ENCODE results near the gene LIMS1. TPM values are rescaled to one million over a fixed set of nuclear protein-coding genes. Genes with fewer than 3 reads are reported as not detected.
A peak's percentile ranks its signal among the peaks of the same experiment; 100 is the strongest.
"Not testable (repeated sequence)": the region's sequence is repeated elsewhere in the genome, so short reads cannot be mapped to it uniquely, and the experiment has no call there.

Gene LIMS1
- total RNA-seq, 4 donors from 2014 or later: 147 to 308 (median 224) TPM

GRCh38 chr2:108655270-108655669, 121.0 kb downstream of the LIMS1 start:
- Histone ChIP-seq H3K4me3 (peak overlapping the region in 1 of 4 donors; percentile 46), H3K4me1 (peaks cover 9 to 15% of the 10 kb centered on the region in 2 donors)
- H3K27me3 ChIP-seq; intact Hi-C loops (cut with DNase I; ENCODE audit: low total_unique reads); in situ Hi-C loops (cut with MboI; ENCODE audit: low sequenced_read_pairs in 4 of 4); H3K9me3 ChIP-seq; DNase-seq; H3K27ac ChIP-seq; H3K36me3 ChIP-seq: not testable (repeated sequence)
- ATAC-seq: peak in 1 of 2 donors; percentile 0

GRCh38 chr2:108656282-108656681, 122.0 kb downstream of the LIMS1 start:
- not testable (repeated sequence) for DNase-seq
- Histone ChIP-seq H3K27ac (peak overlapping the region; percentile 36 to 68 (median 60)), H3K4me3 (peak overlapping the region in 3 of 4 donors; percentile 34 to 41 (median 37))

GRCh38 chr2:108657517-108657916, 123.2 kb downstream of the LIMS1 start:
- intact Hi-C loops (cut with DNase I; ENCODE audit: low total_unique reads); H3K36me3 ChIP-seq; DNase-seq; H3K27me3 ChIP-seq; ATAC-seq; H3K9me3 ChIP-seq; in situ Hi-C loops (cut with MboI; ENCODE audit: low sequenced_read_pairs in 4 of 4): not testable (repeated sequence)
- peak overlapping the region in 2 of 4 donors; percentile 46 to 50 for H3K27ac ChIP-seq
- H3K4me3 ChIP-seq: peak overlapping the region in 1 of 4 donors; percentile 4
- H3K4me1 ChIP-seq: peaks cover 10 to 17% of the 10 kb centered on the region in 2 donors

More at GRCh38 chr2:108656282-108656681, 122.0 kb downstream of the LIMS1 start:
- ATAC-seq; in situ Hi-C loops (cut with MboI; ENCODE audit: low sequenced_read_pairs in 4 of 4); H3K36me3 ChIP-seq; H3K27me3 ChIP-seq; H3K9me3 ChIP-seq; intact Hi-C loops (cut with DNase I; ENCODE audit: low total_unique reads): not testable (repeated sequence)
- peaks cover 6 to 13% of the 10 kb centered on the region in 2 donors for H3K4me1 ChIP-seq

GRCh38 chr2:108658553-108658952, 124.3 kb downstream of the LIMS1 start:
- intact Hi-C loops (cut with DNase I; ENCODE audit: low total_unique reads); in situ Hi-C loops (cut with MboI; ENCODE audit: low sequenced_read_pairs in 4 of 4); H3K4me3 ChIP-seq; DNase-seq; ATAC-seq; H3K36me3 ChIP-seq; H3K9me3 ChIP-seq; H3K27me3 ChIP-seq: not testable (repeated sequence)
- Histone ChIP-seq H3K4me1 (peaks cover 7 to 19% of the 10 kb centered on the region in 2 donors), H3K27ac (peak overlapping the region in 1 of 4 donors; percentile 28)

GRCh38 chr2:108661493-108661892, 127.2 kb downstream of the LIMS1 start:
- in situ Hi-C loops (cut with MboI; ENCODE audit: low sequenced_read_pairs in 4 of 4); H3K27me3 ChIP-seq; H3K4me3 ChIP-seq; intact Hi-C loops (cut with DNase I; ENCODE audit: low total_unique reads); H3K9me3 ChIP-seq; H3K36me3 ChIP-seq; DNase-seq: not testable (repeated sequence)
- peak; percentile 13 to 31 for ATAC-seq
- Histone ChIP-seq H3K27ac (peak overlapping the region; percentile 80 to 93 (median 84)), H3K4me1 (peaks cover 7 to 22% of the 10 kb centered on the region in 2 donors)

GRCh38 chr2:108662207-108662612, 127.9 kb downstream of the LIMS1 start:
- H3K27me3 ChIP-seq; H3K36me3 ChIP-seq; in situ Hi-C loops (cut with MboI; ENCODE audit: low sequenced_read_pairs in 4 of 4); H3K9me3 ChIP-seq; H3K4me3 ChIP-seq; intact Hi-C loops (cut with DNase I; ENCODE audit: low total_unique reads): not testable (repeated sequence)
- TF ChIP-seq POLR2A (IDR thresholded peaks at IDR 0.05): peak; percentile 34 to 67
- ATAC-seq: peak; percentile 96 to 97
- H3K4me1 ChIP-seq: peaks cover 7 to 22% of the 10 kb centered on the region in 2 donors
- DNase-seq: peak; percentile 45 to 72
- peak overlapping the region; percentile 80 to 93 (median 84) for H3K27ac ChIP-seq

- H3K9me3 ChIP-seq; in situ Hi-C loops (cut with MboI; ENCODE audit: low sequenced_read_pairs in 4 of 4); ATAC-seq: not testable (repeated sequence)
Measured at GRCh38 chr2:108663346-108663745, 129.1 kb downstream of the LIMS1 start.

GRCh38 chr2:108664089-108664488, 129.8 kb downstream of the LIMS1 start:
- intact Hi-C loops (cut with DNase I; ENCODE audit: low total_unique reads); ATAC-seq: not testable (repeated sequence)

More at GRCh38 chr2:108663346-108663745, 129.1 kb downstream of the LIMS1 start:
- H3K27me3 ChIP-seq; intact Hi-C loops (cut with DNase I; ENCODE audit: low total_unique reads); H3K36me3 ChIP-seq; DNase-seq; H3K4me3 ChIP-seq: not testable (repeated sequence)
- Histone ChIP-seq H3K27ac (peak overlapping the region; percentile 80 to 93 (median 84)), H3K4me1 (peaks cover 7 to 22% of the 10 kb centered on the region in 2 donors)

GRCh38 chr2:108664979-108665378, 130.7 kb downstream of the LIMS1 start:
- H3K27me3 ChIP-seq; H3K4me3 ChIP-seq; H3K36me3 ChIP-seq; H3K27ac ChIP-seq; DNase-seq; intact Hi-C loops (cut with DNase I; ENCODE audit: low total_unique reads); ATAC-seq; in situ Hi-C loops (cut with MboI; ENCODE audit: low sequenced_read_pairs in 4 of 4); H3K9me3 ChIP-seq: not testable (repeated sequence)
- peaks cover 7 to 25% of the 10 kb centered on the region in 2 donors for H3K4me1 ChIP-seq

More at GRCh38 chr2:108664089-108664488, 129.8 kb downstream of the LIMS1 start:
- H3K4me3 ChIP-seq; H3K9me3 ChIP-seq; DNase-seq; H3K36me3 ChIP-seq; H3K27me3 ChIP-seq; in situ Hi-C loops (cut with MboI; ENCODE audit: low sequenced_read_pairs in 4 of 4): not testable (repeated sequence)
- peaks cover 7 to 25% of the 10 kb centered on the region in 2 donors for H3K4me1 ChIP-seq
- peak overlapping the region; percentile 47 to 93 (median 70) for H3K27ac ChIP-seq

GRCh38 chr2:108665975-108666374, 131.7 kb downstream of the LIMS1 start:
- H3K9me3 ChIP-seq; H3K27ac ChIP-seq; in situ Hi-C loops (cut with MboI; ENCODE audit: low sequenced_read_pairs in 4 of 4); DNase-seq; intact Hi-C loops (cut with DNase I; ENCODE audit: low total_unique reads); H3K4me3 ChIP-seq; H3K27me3 ChIP-seq; H3K36me3 ChIP-seq; ATAC-seq: not testable (repeated sequence)
- peaks cover 7 to 25% of the 10 kb centered on the region in 2 donors for H3K4me1 ChIP-seq

GRCh38 chr2:108667140-108667539, 132.9 kb downstream of the LIMS1 start:
- in situ Hi-C loops (cut with MboI; ENCODE audit: low sequenced_read_pairs in 4 of 4); DNase-seq; intact Hi-C loops (cut with DNase I; ENCODE audit: low total_unique reads); H3K9me3 ChIP-seq; H3K4me3 ChIP-seq; H3K36me3 ChIP-seq; H3K27me3 ChIP-seq: not testable (repeated sequence)
- ATAC-seq: peak in 1 of 2 donors; percentile 48
- Histone ChIP-seq H3K27ac (peak overlapping the region in 2 of 4 donors; percentile 36 to 48), H3K4me1 (peaks cover 0 to 16% of the 10 kb centered on the region in 2 donors)

GRCh38 chr2:108670282-108670681, 136.0 kb downstream of the LIMS1 start:
- ATAC-seq; H3K27me3 ChIP-seq; H3K27ac ChIP-seq; H3K4me1 ChIP-seq; H3K9me3 ChIP-seq; H3K4me3 ChIP-seq; in situ Hi-C loops (cut with MboI; ENCODE audit: low sequenced_read_pairs in 4 of 4); intact Hi-C loops (cut with DNase I; ENCODE audit: low total_unique reads); DNase-seq: not testable (repeated sequence)
- H3K36me3 ChIP-seq: peaks cover 0 to 12% of the 10 kb centered on the region in 2 donors

Data from gastrocnemius medialis (tissue), 4 donors.